Measurements from ENCODE around the gene MAP3K14. TPM values are rescaled to one million over a fixed set of nuclear protein-coding genes. Genes with fewer than 3 reads are reported as not detected.

The MAP3K14 gene
- total RNA-seq, 1 experiment from 2014 or later: 58.3 TPM

- intact Hi-C loops (cut with micrococcal nuclease; ENCODE audit: unreplicated experiment): no loop called here
- Histone ChIP-seq H3K4me3 (no peak overlapping the region), H3K9me3 (ENCODE audit: insufficient read depth, low read depth) (no peaks in the 10 kb centered on the region), H3K79me2 (ENCODE audit: low read depth) (peaks cover 61% of the 10 kb centered on the region), H3K4me1 (replicated peaks; ENCODE audit: insufficient read depth) (peaks cover 41% of the 10 kb centered on the region), H3K4me2 (no peak overlapping the region), H2AFZ (no peak overlapping the region), H3K27ac (no peak overlapping the region), H3K27me3 (ENCODE audit: insufficient read depth, low read depth) (no peaks in the 10 kb centered on the region), H4K20me1 (ENCODE audit: insufficient read depth) (peaks cover 4% of the 10 kb centered on the region; the same call in 1 of the 2 replicates), H3F3A (ENCODE audit: insufficient read depth, low read depth) (peaks cover 61% of the 10 kb centered on the region), H3K36me3 (ENCODE audit: low read depth) (peaks cover 42% of the 10 kb centered on the region), H3K9me2 (ENCODE audit: insufficient read depth) (no peaks in the 10 kb centered on the region)
- CTCF ChIA-PET: no interaction called here
- no TSS peak for BruUV-seq (replicated peaks)
- TF ChIP-seq CTCF (conservative IDR thresholded peaks at IDR 0.05) (no peak), EZH2 (IDR thresholded peaks at IDR 0.05; ENCODE audit: low read depth) (no peak)
- POLR2A ChIA-PET (ENCODE audit: unreplicated experiment): no interaction called here
- DNase-seq: no peak
These were observed 25.5 kb downstream of the MAP3K14 start for GRCh38 chr17:45291171-45291805.

GRCh38 chr17:45290269-45290765, 26.5 kb downstream of the MAP3K14 start:
- Histone ChIP-seq H4K20me1 (ENCODE audit: insufficient read depth) (peaks cover 4% of the 10 kb centered on the region; the same call in 1 of the 2 replicates), H3K79me2 (ENCODE audit: low read depth) (peaks cover 51% of the 10 kb centered on the region), H3K27ac (no peak overlapping the region), H3K9me3 (ENCODE audit: insufficient read depth, low read depth) (no peaks in the 10 kb centered on the region), H3K36me3 (ENCODE audit: low read depth) (peaks cover 42% of the 10 kb centered on the region), H3K4me1 (replicated peaks; ENCODE audit: insufficient read depth) (peaks cover 32% of the 10 kb centered on the region), H3K4me2 (no peak overlapping the region), H3F3A (ENCODE audit: insufficient read depth, low read depth) (peaks cover 60% of the 10 kb centered on the region), H2AFZ (no peak overlapping the region), H3K9me2 (ENCODE audit: insufficient read depth) (no peaks in the 10 kb centered on the region), H3K4me3 (no peak overlapping the region), H3K27me3 (ENCODE audit: insufficient read depth, low read depth) (no peaks in the 10 kb centered on the region)
- no peak for DNase-seq
- no TSS peak for BruUV-seq (replicated peaks)
- TF ChIP-seq EZH2 (IDR thresholded peaks at IDR 0.05; ENCODE audit: low read depth) (no peak), CTCF (conservative IDR thresholded peaks at IDR 0.05) (no peak)
- ChIA-PET POLR2A (ENCODE audit: unreplicated experiment) (no interaction called here), CTCF (no interaction called here)
- intact Hi-C loops (cut with micrococcal nuclease; ENCODE audit: unreplicated experiment): no loop called here

GRCh38 chr17:45289301-45290268, 27.2 kb downstream of the MAP3K14 start:
- Histone ChIP-seq H3K4me3 (no peak overlapping the region), H3K4me2 (no peak overlapping the region), H2AFZ (no peak overlapping the region), H4K20me1 (ENCODE audit: insufficient read depth) (peaks cover 4% of the 10 kb centered on the region; the same call in 1 of the 2 replicates), H3K9me3 (ENCODE audit: insufficient read depth, low read depth) (no peaks in the 10 kb centered on the region), H3K27ac (no peak overlapping the region), H3K79me2 (ENCODE audit: low read depth) (peaks cover 44% of the 10 kb centered on the region), H3K36me3 (ENCODE audit: low read depth) (peaks cover 37% of the 10 kb centered on the region), H3K27me3 (ENCODE audit: insufficient read depth, low read depth) (no peaks in the 10 kb centered on the region), H3K4me1 (replicated peaks; ENCODE audit: insufficient read depth) (peaks cover 24% of the 10 kb centered on the region), H3K9me2 (ENCODE audit: insufficient read depth) (no peaks in the 10 kb centered on the region), H3F3A (ENCODE audit: insufficient read depth, low read depth) (peaks cover 54% of the 10 kb centered on the region)
- CTCF ChIA-PET: no interaction called here
- DNase-seq: no peak
- TF ChIP-seq EZH2 (IDR thresholded peaks at IDR 0.05; ENCODE audit: low read depth) (no peak), CTCF (conservative IDR thresholded peaks at IDR 0.05) (no peak)
- POLR2A ChIA-PET (ENCODE audit: unreplicated experiment): no interaction called here
- intact Hi-C loops (cut with micrococcal nuclease; ENCODE audit: unreplicated experiment): no loop called here
- no TSS peak for BruUV-seq (replicated peaks)
